NCI-H146 treated with DMSO at 0.1 percent for 48 hours (cell line): ENCODE data around the gene MEX3A.
"Not testable (repeated sequence)": the region's sequence is repeated elsewhere in the genome, so short reads cannot be mapped to it uniquely, and the experiment has no call there.

ENCODE experiments used
- DNase-seq: peaks from one replicate; lab custom pipeline; 2025; ENCODE audit not compliant: unreplicated experiment; lab: John Stamatoyannopoulos, UW

Gene MEX3A

DNA sequence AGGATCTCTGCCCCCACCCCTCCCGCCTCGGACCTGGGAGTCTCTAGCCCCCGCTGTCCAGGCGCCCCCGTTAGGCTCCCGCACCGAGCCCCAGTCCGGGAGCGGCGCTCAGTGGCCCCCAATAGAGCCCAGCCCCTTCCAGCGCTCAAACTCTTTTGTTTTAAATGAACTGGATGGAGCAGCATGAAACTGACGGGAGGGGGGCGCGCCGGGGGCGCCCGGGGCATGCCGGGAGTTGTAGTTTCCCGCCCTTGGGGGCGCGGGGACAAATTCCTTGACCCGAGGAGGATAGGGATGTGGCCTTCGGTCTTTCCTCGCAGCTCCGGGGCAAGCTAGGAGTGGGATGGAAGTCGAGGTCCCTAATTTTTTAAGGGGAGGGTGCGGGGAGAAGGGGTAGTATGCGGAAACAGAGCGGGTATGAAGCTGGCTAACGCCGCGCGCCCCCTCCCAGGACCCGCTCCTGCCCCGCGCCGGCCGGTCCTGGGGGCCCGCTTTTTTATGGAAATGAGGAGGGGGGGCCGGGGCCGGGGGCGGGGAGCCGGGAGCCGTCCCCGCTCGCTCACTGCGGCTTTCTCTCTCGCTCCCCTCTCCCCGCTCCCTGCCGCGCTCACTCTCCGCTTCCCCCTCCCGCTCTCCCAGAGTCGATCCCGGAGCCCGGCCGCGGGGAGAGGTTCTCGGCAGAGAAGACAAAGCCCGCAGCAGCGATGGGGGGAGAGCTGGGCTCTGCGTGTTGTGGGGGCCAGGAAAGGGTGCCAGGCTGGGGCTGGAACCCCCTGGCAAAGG lies at the start of gene MEX3A:
TSS of gene MEX3A (minus strand) at position 157 of the 783 bp plus-strand sequence. CDS start 467 bp downstream, outside the sequence.
- peak; percentile 71 for DNase-seq

DNA sequence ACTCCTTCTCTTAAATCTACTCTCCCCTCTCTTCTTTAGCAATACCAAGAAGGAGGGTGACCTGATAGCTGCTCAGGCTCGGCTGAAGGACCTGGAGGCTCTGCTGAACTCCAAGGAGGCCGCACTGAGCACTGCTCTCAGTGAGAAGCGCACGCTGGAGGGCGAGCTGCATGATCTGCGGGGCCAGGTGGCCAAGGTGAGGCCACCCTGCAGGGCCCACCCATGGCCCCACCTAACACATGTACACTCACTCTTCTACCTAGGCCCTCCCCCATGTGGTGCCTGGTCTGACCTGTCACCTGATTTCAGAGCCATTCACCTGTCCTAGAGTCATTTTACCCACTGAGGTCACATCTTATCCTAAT lies 48.3 kb upstream of the MEX3A start:
- no peak for DNase-seq

DNA sequence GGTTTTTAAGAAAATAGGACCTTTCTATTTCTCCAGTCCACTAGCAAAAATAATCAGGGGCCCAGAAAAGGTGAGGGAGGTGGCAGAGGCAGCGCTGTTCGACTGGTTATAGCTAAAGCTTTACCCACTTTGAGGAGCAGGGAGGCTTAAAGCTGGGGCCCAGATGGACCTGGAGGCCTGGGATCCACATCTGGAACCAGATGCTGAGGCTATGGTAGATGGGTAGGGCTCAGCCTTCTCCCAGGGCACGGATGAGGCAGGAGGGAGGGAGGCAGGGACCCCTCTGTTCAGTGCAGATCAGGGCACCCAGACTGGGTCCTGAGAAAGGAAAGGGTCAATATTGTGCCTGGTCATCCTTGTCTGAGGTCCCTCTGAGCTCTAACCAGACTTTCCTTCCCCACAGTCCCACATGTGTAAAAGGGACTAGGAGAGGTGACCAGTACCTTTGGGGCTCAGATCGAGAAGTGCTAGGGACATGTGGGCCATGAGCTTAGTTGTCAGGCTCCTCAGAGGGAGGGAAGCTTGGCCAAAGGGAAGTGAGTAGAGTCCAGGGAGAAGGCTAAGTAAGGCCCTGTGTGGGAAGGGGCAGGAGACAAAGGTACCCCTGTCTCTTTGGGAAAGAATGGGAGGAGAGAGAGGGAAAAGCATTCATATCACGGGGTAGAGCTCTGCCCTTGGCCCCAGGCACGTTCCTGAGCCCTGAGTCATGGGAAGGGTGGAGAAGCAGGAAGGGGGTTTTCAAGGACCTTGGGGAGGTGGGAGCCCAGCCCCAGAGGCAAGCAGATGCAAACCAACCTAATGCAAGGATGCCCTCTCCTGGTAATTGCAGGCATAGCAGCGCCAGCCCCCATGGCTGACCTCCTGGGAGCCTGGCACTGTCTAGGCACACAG lies 47.7 kb upstream of the MEX3A start:
- DNase-seq: peak; percentile 6

DNA sequence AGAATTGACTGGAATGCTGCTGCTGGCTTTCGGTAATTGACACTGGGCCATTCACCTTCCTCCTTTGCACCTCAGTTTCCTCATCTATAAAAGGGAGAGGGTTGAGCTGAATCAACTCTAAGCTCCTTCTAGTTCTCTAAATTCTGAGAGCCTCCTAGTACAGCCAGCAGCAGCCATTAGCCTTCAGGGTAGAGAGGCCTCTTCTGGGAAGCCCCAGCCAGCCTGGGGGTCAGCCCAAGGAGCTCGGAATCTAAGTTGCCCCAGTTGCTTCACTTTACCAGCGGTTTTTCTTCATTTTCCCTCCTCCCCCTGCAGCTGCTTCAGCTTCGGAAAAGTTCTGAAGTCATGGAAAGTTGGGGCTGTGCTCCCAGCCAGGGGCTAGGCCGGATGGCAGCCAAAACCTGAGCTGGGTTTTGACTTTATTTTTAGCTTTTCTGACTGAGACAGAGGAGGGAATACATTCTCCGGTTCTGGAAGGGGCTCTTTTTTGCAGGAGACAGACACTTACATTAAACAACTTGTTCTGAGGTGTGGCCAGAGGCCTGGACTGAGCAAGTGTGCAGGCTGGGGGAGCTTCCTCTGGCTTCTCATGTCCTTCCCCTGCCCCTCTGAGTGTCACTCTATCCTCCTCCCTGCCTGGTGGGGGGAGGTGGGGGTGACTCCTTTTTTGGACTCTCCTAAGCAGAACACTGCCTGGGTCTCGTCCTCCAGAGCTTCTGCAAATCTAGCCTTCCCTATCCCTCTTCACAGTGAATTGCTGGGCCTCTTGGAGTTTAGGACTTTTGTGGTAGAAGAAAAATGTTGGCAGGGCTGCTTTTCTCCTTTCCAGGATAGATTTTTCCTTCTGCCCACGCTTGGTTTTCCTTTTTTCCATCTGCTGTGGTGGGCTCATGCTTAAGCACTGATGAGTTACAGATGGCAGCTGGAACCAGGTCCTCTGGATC lies 46.7 kb upstream of the MEX3A start:
- no peak for DNase-seq

DNA sequence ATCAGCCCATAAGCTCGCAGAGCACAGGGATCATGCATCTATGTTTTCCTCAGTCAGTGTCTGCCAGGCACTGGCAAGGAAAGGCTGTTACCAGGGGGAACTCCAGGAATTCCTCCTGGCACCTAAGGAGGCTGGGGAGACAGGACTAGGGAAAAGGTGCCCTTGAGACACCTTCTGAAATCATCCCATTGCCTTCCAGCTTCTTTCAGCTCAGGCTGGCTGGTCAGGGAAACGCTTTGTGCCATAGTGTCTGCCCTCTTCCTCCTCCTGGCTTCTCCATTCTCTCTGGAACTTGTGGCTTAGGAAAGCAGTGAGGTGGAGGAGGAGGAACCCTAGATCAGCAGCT lies 46.0 kb upstream of the MEX3A start:
- no peak for DNase-seq

DNA sequence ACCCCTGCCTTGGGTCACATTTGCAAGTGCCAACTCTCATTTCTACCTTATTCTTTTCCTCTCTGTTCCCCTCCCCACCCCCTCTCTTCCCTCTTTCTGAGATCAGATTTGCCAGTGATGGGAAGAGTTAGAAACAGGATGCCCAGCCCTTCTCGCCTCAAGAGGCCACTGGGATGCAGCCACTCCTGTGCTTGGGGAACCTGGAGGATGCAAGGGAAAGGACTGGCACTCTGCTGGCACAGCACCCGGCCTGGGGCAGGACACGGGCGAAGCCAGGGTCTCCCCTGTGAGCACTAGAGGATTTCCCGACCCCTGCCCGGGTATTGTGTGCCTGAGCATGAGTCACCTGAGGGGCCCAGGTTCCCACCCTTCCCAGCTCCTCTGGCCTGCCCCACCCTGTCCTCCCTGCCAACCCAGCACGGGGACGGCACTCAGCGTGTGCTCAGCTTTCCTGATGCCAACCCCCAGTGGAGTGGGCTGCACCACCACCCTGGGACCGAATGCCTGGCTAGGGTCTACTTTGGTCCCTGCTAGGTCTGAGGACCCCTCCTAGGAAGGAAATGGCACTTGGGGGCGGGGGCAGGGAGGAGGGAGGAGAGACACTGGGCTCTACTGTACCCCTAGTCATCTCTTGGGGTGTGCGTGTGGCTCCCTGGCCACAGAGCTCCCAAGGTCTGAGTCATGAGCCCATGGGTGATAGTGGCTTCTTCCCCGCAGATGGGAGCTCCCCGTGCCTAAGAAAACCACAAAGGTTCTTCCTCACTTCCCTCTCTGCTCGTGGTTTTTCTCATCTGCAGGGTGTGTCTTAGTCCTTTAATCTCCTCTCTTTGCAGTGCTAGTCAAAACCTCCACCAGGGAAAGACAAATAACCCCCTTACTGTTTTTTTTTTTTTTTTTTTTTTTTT lies 44.6 kb upstream of the MEX3A start:
- no peak for DNase-seq

GRCh38 chr1:156126043-156126629 lies 43.9 kb upstream of the MEX3A start:
- DNase-seq: no peak

- not testable (repeated sequence) for DNase-seq
Measured at GRCh38 chr1:156125544-156125943, 43.3 kb upstream of the MEX3A start.

GRCh38 chr1:156124557-156125483 lies 42.6 kb upstream of the MEX3A start:
- no peak for DNase-seq

DNA sequence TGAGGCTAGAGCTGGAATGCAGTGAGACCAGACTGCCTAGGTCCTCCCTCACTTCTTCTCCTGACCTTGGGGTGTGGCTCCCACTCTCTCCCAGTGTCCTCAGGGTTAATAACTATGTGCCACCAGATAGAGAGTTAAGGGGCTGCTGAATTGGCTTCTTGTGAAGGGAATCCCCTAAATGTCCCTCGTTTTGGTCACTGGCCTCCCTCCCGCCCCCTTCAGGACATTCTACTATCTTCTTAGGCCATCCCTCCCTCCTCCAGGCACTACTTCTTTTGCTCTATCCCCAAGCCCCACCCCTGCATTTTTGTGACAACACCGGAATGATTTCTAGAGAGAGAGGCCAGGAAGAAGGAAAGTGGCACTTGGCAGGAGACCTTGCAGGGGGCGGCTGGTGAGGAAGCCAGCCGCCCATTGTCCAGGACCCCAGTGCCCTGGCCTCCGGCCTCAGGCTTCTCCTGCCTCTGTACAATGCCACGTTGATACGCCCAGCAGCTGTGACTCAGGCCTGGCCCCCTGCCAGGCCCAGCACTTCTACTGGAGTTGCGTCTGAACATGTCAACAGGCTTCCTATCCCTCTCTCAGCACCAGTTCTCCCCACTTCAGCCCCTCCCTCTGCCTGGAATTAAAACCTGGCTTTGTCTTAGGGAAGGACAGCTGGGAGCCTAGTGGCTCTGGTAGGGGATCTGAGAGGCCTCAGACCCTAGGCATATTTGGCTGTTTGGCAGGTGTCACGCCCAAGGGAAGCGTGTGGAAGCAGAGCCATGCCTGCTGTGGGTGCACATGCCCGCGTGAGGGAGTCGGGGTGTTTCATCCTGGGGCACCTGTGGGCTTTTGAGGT lies 41.3 kb upstream of the MEX3A start:
- DNase-seq: peak; percentile 91

DNA sequence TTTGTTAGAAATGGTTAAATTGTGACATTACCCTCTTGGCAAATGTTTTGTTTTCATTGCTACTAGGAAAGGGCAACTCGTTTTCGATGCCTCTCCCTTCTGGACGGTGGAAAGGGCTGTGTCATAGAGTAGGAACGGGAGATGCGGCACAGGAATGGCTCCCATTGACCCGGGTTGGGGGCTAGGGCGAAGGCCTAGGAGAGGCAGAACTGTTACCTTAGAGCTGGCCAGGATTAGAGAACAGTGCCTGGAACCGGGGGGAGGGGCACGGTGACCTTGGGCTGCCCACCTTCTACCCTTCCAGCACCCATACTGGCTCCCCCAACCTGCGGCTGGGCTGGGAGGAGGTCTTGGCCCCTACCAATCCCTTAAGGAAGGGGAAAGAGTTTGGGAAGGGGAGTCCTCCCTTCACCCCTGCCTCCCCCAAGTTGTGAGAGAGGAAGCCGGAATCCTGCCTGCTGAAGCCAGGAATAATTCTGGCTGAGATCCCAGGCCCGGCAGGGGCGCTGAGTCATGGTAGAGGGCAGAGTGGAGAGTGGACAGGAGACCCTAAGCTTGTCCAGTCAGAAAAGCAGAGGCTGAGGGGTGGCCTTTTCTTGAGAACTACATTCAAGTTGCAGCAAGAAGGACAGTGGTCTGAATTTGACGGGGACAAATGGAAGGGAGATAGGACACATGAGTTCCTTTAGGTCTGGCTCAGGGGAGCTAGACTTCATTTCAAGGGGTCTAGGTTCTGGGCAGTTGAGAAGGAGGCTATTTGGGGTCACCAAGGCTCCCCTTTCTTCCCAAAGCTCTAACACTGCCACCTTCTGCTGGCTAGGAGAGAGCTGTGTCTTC lies 40.5 kb upstream of the MEX3A start:
- DNase-seq: no peak

GRCh38 chr1:156122086-156122485 lies 39.8 kb upstream of the MEX3A start:
- no peak for DNase-seq

GRCh38 chr1:156121457-156121856 lies 39.2 kb upstream of the MEX3A start:
- no peak for DNase-seq

DNA sequence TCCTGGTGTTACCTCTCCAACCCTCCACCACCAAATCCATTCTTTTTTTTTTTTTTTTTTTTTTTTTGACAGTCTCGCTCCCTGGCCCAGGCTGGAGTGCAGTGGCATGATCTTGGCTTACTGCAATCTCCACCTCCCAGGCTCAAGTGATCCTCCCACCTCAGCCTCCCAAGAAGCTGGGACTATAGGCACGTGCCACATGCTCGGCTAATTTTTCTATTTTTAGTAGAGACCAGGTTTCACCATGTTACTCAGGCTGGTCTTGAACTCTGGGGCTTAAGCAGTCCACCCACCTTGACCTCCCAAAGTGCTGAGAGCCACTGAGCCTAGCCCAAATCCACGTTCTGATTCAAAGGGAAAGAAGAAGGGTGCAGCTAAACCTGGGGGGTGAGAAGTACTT lies 38.7 kb upstream of the MEX3A start:
- not testable (repeated sequence) for DNase-seq

DNA sequence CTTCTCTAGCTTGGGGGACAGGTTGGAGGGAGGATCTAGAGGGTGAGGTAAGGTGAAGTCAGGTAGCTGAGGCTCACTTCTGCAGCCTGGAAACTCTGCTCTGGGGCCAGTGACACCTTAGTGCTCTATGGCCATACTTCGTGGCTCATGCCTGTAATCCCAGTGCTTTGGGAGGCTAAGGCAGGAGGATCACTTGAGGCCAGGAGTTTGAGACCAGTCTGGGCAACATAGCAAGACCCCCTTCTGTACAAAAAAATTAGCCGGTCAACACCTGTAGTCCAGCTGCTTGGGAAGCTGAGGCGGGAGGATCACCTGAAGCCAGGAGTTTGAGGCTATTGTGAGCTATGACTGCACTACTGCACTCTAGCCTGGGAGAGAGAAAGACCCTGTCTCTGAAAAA lies 38.1 kb upstream of the MEX3A start:
- DNase-seq: no peak

- DNase-seq: no peak
Measured at GRCh38 chr1:156119503-156120209, 37.4 kb upstream of the MEX3A start.
